Measurements from ENCODE around the gene NAGK. TPM values are rescaled to one million over a fixed set of nuclear protein-coding genes. Genes with fewer than 3 reads are reported as not detected.
"Not testable (repeated sequence)": the region's sequence is repeated elsewhere in the genome, so short reads cannot be mapped to it uniquely, and the experiment has no call there.

The NAGK gene
- total RNA-seq, 1 donor from 2014 or later: 166 TPM

DNA sequence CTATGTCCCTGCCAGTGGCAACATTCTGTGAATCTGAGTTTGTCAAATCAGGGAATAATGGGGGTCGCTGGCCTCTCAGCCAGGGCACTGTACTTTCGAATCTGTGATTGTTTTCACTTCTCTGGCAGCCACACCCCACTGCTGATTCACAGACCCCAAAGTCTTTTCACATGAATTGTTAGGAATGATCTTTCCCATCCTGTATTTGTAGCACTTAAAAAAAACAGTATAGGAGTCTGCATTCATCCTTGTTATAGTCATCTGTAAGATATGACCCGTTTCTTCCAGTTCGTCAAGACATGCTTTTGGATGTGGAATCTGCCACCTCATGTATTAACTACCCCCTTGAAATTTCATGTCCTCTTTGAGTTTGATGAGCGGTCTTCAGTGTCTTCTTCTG, 928 bp downstream of the NAGK start:
- DNase-seq (ENCODE audit: low spot score): no peak

DNA sequence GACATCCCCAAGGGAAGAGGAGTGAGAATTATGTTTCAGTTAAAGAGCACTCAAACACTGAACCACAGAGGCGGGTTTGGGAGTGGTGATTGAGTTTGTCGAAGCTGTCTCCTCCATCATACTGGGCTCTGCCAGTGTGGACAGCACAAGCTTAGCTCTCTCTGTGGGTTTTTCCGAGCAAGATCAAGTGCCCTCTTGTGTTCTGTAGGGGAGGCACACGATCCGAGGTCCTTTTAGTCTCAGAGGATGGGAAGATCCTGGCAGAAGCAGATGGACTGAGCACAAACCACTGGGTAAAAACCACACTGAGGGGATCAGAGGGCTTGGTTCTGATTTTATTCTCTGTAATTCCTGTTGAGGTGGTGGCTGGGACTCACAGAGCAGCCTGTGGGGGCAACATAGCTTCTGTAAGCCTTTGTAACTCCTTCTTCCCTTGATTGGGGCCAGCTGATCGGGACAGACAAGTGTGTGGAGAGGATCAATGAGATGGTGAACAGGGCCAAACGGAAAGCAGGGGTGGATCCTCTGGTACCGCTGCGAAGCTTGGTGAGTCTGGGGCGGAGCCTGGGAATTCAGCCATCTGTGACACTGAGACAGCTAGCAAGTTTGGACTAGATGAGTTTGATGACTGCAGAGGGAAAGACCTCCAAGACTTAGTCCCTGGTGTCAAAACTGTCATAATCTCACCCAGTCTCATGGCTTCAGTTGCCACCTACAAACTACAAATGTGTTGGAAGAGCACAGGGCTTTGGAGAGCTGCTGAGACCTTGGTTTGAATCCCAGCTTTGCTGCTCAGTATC, 2.0 kb downstream of the NAGK start:
- no peak for DNase-seq (ENCODE audit: low spot score)

DNA sequence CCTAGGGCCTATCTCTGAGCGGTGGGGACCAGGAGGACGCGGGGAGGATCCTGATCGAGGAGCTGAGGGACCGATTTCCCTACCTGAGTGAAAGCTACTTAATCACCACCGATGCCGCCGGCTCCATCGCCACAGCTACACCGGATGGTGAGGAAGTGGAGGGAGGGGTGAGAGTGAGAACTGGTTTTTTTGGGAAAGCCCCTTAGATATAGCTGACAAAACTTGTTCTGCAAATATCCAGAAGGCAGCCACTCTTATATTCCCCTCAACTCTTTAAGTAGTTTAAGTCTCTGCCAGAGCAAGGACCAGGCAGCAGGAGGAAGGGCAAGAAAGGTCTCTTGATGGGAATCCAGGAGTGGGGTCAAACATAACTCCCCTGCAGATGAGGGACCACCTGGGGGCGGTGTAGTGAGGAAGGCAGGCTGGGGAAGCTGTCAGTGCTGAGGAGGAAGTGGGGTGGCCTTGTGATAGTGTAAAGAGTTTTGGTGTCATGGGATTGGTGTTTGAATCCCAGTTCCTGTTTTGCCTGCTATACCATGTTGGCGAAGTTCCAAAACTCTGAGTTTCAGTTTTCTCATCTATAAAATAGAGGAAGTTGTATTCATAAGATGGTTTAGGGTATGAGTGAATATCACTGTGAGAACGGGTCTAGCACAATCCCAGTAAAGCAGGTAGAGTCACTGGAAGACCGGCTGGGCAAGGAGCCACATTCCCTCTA, 3.4 kb downstream of the NAGK start:
- no peak for DNase-seq (ENCODE audit: low spot score)

DNA sequence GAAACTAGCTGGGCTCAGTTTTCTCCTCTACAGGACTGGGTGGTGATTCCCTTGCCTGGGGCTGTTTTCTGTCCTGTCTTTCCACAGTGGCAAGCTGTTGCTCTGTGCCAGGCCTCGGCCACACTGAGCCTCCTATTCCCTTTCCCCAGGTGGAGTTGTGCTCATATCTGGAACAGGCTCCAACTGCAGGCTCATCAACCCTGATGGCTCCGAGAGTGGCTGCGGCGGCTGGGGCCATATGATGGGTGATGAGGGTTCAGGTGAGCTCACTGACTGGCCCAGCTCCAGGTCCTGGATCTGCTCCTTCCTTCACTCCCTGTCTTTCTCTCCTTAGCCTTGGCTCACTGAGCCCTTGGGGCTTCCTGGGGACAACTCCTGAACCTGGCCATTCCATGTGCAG, 4.0 kb downstream of the NAGK start:
- DNase-seq (ENCODE audit: low spot score): no peak

DNA sequence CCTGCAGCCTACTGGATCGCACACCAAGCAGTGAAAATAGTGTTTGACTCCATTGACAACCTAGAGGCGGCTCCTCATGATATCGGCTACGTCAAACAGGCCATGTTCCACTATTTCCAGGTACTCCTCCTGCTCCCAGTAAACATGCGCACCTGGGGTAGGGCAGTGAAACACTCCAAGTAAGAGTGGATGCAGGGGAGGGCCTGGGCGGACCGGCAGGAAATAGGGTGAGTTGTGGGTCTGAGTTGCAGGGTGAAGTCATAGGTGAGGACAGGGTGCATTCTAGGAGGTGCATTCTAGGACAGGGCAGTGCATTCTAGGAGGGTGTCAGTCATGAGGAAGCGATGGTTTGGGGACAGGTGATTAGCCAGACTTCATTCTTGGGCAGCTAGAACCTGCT, 5.0 kb downstream of the NAGK start:
- DNase-seq (ENCODE audit: low spot score): peak; percentile 33

DNA sequence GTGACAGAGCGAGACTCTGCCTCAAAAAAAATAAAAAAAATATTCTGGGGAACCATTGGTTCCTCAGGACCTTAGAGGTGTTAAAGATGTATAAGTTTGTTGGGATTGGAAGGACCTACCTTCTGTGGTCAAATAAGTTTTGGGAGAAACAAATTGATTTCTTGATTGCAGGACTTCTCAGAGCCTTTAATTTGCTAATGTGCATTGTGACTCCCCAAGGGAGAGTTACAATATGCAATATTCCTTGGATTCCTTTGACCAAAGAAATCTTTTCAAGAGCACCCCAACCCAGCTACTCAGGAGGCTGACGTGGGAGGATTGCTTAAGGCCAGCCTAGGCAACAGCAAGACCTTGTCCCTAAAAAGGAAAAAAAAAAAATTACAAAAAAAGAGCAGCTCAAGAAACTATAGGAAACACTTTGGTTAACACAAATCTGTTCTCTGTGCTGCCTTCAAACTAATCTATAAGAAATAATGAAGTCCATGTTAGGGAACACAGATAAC, 6.5 kb downstream of the NAGK start:
- no peak for DNase-seq (ENCODE audit: low spot score)

DNA sequence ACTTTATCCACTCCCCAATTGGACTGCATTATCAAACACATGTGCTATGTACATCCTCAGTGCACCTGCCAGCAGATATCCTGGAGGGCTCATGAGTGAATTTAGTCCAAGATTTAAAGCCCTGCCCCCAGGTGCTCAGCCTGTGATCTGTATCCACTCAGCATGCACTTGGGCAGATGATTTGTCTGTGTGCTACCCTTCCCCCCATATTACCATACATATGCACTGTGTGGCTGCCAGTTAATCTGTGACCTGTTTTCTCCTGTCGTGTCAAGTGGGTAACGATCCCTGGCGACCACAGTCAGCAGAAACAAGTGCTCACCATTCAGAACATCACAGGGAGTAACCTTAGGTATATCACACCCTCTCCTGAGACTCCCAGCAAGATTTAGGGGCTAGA, 10.2 kb downstream of the NAGK start:
- DNase-seq (ENCODE audit: low spot score): peak; percentile 4

DNA sequence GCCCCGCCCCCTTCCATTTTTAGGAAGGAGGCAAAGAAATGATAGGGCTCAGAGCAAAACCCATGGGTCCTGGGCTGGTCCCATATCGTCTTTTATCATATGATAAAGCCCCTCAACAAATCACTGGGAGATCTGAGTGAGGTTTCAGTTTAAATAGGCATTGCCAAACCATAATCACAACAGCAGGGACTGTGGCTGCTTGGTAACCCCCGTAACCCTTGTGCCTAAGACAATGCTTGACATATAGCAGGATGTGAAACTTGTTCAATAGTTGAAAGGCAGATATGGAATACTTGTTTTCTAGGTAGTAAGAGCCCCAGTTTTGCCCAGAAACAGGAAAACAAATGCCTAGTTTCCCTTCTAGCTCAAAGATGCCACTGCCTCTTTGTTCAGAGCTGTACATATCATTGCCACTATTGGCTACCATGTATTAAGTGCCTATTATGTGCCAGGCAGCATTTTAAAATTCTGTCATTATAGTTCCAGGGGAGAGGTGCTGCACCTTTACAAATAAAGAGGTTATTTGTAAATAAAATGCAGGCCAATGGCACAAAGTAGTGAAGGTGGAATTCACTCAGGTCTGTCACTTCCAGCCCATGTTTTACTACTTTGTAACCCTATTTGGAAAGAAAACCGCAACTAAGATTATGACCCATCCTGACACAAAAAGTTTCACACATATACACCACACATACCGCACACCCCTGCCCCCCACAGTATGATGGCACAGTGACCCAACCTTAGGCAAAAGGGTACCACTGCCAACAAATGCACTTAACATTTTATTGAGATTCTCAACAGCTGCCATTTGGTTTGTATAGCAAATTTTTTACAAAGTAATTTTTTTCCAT, 14.2 kb downstream of the NAGK start:
- no peak for DNase-seq (ENCODE audit: low spot score)

DNA sequence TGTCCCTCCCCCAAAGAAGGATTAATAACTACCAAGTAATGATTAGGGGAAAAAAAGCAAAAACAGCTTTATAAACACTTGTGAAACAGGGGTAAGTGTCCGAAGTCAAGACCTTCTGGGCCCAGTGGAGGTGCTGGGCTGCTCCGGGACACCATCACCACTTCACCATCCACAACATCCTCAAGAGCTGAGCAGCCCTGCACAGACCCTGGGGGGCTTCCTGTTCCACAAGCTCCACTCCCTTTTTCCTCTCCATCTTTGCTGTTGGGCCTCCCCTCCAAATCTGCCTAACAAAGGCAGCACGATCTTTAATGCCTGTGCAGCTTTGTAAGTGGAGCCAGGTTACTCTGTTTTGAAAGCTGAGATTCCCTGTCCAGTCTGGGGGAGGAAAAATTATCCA, 14.8 kb downstream of the NAGK start:
- DNase-seq (ENCODE audit: low spot score): not testable (repeated sequence)

DNA sequence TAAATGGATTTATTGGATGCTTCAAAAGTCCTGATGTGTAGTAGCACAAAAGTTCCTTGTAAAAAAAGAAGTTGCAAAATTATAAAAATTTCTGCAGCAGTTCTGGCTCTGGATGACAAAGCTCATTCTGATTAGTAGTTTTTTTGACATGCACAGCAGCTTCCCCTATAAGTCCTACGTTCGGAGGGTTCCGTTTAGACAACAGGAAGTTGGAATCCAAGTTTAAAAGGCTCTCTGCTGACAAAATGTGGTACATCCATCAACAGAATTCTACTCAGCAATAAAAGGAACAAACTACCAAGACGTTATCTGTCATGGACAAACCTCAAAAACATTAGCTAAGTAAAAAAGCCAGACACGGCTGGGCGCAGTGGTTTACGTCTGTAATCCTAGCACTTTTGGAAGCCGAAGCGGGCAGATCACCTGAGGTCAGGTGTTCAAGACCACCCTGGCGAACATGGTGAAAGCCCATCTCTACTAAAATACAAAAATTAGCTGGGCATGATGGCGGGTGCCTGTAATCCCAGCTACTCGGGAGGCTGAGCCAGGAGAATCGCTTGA, 15.4 kb downstream of the NAGK start:
- DNase-seq (ENCODE audit: low spot score): not testable (repeated sequence)

DNA sequence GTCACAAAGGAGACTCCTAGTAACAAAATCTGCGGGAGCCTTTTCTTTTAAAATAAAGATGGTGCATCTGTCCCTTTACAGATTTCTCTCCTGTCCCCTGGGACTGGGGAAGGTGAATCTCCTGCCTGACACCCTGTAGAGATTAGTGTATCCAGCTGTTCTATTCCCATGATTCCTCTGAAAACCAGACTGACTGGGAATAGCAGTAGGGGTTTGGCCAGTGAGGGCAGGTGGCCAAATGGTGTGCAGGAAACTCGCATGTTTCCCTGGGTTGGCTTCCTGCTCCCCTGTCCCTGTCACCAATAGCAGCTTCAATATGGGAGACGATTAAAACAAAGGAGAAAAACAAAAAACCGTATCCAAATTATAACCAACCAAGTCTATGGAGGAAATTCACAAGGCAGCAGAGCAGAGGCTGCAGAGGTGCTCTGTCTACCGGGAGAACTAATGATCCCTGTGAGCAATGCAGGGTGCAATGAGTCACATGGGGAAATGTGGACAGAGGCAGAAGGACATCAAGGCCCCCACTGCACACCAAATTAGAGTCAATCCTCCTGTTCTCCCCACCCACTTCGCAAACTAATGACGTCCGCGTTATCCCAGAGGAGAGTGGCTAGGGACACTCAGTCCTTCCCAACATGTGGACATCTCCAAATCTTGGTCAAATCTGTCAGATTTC, 17.0 kb downstream of the NAGK start:
- not testable (repeated sequence) for DNase-seq (ENCODE audit: low spot score)

DNA sequence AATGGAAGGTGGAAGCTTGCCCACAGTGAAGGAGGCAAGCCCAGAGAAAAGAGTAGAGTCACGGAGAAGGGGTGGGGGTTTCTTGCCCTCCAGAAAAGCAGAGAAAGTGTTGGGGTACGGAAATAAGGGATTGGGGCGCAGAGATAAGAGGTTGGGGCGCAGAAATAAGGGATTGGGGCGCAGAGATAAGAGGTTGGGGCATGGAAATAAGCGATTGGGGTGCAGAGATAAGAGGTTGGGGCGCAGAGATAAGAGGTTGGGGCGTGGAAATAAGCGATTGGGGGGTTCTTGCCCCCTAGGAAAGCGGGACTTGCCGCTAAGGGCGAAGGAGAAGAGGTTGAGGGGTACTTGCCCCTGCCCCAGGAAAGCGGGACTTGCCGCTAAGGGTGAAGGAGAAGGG, 21.0 kb downstream of the NAGK start:
- not testable (repeated sequence) for DNase-seq (ENCODE audit: low spot score)

DNA sequence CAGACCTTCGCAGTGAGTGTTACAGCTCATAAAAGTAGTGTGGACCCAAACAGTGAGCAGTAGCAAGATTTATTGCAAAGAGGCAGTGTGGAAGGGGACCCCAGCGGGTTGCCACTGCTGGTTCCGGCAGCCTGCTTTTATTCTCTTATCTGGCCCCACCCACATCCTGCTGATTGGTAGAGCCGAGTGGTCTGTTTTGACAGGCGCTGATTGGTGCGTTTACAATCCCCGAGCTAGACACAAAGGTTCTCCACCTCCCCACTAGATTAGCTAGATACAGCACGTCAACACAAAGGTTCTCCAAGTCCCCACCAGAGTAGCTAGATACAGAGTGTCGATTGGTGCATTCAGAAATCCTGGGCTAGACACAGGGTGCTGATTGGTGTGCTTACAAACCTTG, 23.4 kb downstream of the NAGK start:
- DNase-seq (ENCODE audit: low spot score): not testable (repeated sequence)

DNA sequence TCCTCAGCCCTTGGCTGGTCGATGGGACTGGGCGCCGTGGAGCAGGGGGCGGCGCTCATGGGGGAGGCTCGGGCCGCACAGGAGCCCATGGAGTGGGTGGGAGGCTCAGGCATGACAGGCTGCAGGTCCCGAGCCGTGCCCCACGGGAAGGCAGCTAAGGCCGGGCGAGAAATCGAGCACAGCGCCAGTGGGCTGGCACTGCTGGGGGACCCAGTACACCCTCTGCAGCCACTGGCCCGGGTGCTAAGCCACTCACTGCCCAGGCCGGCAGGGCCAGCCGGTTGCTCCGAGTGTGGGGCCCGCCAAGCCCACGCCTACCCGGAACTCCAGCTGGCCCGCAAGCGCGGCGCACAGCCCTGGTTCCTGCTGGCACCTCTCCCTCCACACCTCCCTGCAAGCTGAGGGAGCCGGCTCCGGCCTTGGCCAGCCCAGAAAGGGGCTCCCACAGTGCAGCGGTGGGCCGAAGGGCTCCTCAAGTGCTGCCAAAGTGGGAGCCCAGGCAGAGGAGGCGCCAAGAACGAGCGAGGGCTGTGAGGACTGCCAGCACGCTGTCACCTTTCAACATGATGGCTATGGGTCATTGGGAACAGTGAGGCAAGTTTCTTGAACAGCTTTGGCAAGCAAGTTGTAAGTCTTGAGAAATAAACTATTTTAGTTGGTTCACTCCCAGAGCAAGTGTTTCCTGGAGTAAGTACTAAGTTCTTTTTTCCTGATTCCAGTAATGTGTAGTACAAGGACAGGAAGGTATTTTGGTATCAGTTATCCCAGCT, 24.2 kb downstream of the NAGK start:
- DNase-seq (ENCODE audit: low spot score): not testable (repeated sequence)

DNA sequence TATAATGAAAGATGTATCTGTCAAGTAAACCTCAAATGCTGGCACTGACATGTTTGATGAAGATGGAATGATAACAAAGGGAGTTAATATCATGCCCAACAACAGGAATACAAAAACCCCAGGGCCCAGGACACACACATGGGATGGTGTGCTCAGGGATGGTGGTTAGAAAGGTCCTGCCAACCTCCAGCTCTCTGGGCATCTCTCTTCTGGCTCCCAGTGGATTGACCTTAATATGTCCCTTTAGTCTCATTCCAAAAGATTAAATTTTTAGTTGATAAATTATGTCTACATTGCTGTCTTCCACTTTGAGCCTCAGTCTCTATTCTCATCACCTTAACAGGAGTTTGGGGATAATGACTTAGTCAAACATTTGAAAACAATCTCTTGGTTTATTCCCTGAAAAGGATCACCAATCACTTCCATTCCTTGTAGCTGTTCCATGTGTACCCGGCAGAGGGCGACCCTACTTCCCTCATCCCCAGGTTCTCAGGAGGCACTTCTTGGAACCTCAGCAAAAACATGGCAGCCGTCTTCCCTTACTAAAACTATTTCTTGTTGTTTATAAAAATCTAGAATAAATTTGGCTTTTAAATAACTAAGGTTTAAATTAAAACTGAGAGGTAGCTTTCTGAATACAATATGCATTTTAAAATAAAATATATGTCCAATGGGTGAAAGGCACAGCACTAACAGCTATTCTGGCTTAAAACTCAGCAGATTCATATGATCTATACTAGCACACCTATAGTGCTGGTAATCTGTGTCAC, 31.9 kb downstream of the NAGK start:
- peak; percentile 58 for DNase-seq (ENCODE audit: low spot score)

DNA sequence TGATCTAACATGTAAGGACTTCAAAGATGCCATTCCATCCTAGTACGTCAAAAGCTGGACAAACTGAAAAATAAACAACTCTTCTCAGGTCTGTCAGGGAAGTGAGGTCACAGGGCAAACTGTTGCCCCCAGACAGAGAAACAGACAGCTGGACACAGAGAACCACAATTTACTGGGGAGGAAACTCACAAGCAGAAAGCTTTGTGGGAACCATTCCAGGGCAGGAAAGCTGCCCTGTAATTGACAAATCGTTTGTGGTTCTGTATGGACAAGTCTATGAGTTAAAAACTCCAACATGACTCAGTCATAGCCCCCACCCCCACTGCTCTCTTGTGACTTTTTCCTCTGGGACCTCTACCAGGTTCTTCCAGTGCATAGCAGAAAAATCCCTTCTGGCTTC, 33.2 kb downstream of the NAGK start:
- no peak for DNase-seq (ENCODE audit: low spot score)

DNA sequence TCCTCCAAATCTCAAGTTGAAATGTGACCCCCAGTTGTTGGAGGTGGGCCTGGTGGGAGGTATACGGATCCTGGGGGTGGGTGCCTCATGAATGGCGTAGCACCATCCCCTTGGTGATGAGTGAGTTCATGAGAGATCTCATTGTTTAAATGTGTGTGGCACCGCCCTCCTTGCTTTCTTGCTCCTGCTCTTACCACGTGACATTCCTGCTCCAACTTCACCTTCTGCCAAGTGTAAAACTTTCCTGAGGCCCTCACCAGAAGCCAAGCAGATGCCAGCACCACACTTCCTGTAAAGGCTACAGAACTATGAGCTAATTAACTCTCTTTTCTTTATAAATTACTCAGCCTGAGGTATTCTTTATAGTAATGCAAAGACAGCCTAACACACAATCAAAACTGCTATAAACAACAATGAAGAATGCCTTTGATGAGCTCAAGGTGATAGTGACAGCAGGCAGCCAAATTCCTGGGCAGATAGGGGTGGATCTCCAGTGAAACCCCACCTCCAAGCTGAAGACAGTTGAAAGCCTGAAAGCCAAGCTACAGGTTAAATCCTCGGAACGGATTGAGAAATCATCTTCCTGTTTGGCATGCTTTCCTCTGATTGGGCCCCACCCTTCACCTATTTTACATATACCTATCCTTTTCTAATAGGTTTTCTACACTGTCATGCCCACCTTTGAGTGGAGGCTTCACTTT, 34.7 kb downstream of the NAGK start:
- DNase-seq (ENCODE audit: low spot score): no peak

DNA sequence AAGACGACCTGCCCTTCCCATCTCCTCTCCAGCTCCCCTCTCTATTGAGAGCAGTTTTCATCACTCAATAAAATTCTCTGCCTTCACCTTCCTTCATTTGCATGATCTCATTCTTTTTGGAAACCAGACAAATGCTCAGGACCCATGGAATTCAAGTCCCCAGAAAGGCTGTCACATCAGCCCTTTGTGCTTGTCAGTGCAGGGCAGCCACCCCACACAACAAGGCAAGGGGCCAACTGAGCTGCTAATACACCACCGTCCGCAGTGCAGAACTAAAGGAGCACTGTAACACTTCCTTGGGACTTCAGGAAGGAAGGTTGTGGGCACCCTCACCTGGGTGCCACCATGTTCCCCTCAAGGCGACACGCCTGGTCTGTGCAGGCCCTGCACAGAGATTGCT, 35.4 kb downstream of the NAGK start:
- DNase-seq (ENCODE audit: low spot score): no peak

DNA sequence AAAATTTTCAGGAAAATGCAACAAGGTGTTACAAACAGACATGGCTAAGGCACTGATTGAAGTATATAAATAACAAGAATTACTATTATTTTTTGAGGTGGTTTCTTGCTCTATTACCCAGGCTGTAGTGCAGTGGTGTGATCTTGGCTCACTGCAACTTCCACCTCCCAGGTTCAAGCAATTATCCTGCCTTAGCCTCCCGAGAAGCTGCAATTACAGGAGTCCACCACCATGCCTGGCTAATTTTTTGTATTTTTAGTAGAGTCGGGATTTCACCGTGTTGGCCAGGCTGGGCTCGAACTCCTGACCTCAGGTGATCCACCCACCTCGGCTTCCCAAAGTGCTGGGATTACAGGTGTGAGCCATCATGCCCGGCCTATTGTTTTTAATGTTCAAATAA, 38.0 kb downstream of the NAGK start:
- not testable (repeated sequence) for DNase-seq (ENCODE audit: low spot score)

All from ureter (tissue), 1 donor.